GM19395 (cell line): ENCODE measurements around the gene PRKAR2A.
"Not testable (repeated sequence)": the region's sequence is repeated elsewhere in the genome, so short reads cannot be mapped to it uniquely, and the experiment has no call there.

Experiments
- ATAC-seq: cut with Tn5 transposase; IDR thresholded peaks from one replicate; pipeline ENCODE4 v1.9.1; 2021; ENCODE audit warnings: mild to moderate bottlenecking, moderate library complexity; ENCODE audit not compliant: unreplicated experiment

The PRKAR2A gene

GRCh38 chr3:48734541-48734940 lies 113.1 kb downstream of the PRKAR2A start:
- not testable (repeated sequence) for ATAC-seq

- not testable (repeated sequence) for ATAC-seq
These were observed 113.7 kb downstream of the PRKAR2A start for GRCh38 chr3:48733752-48734518.

- ATAC-seq, result no peak
These were observed 120.2 kb downstream of the PRKAR2A start for GRCh38 chr3:48727511-48727910.

- not testable (repeated sequence) for ATAC-seq
These were observed 122.4 kb downstream of the PRKAR2A start for GRCh38 chr3:48725185-48725855.

GRCh38 chr3:48723725-48724124 lies 123.9 kb downstream of the PRKAR2A start:
- ATAC-seq, result no peak

- not testable (repeated sequence) for ATAC-seq
These were observed 124.4 kb downstream of the PRKAR2A start for GRCh38 chr3:48723293-48723692.

GRCh38 chr3:48716982-48717746 lies 130.5 kb downstream of the PRKAR2A start, which contains the start of gene IP6K2:
IP6K2 (minus strand) TSS chr3:48717221; CDS start chr3:48695291, 21,930 bp downstream.
- ATAC-seq, result peak; percentile 96

- ATAC-seq, result no peak
These were observed 131.1 kb downstream of the PRKAR2A start for GRCh38 chr3:48716508-48716981.

GRCh38 chr3:48715174-48715800 lies 132.4 kb downstream of the PRKAR2A start:
- no peak for ATAC-seq

- no peak for ATAC-seq
These were observed 135.9 kb downstream of the PRKAR2A start for GRCh38 chr3:48711727-48712126.

GRCh38 chr3:48709051-48709461 lies 138.6 kb downstream of the PRKAR2A start:
- ATAC-seq, result no peak

- ATAC-seq, result no peak
These were observed 139.2 kb downstream of the PRKAR2A start for GRCh38 chr3:48708481-48708889.

- no peak for ATAC-seq
These were observed 140.5 kb downstream of the PRKAR2A start for GRCh38 chr3:48707157-48707556.

GRCh38 chr3:48702320-48702920 lies 145.3 kb downstream of the PRKAR2A start:
- no peak for ATAC-seq

- ATAC-seq, result no peak
These were observed 146.8 kb downstream of the PRKAR2A start for GRCh38 chr3:48700731-48701405.

GRCh38 chr3:48698891-48699290 lies 148.8 kb downstream of the PRKAR2A start:
- no peak for ATAC-seq

GRCh38 chr3:48697952-48698351 lies 149.7 kb downstream of the PRKAR2A start:
- ATAC-seq, result no peak

GRCh38 chr3:48696601-48697000 lies 151.1 kb downstream of the PRKAR2A start:
- ATAC-seq, result no peak
